MCF 10A (cell line): ENCODE results near the gene INO80D. TPM values are rescaled to one million over a fixed set of nuclear protein-coding genes. Genes with fewer than 3 reads are reported as not detected.

Source experiments
- BruUV-seq: library from RNA; stranded (reverse); fragments of 400-500 nt; replicated peaks from 2 replicates; lab custom pipeline; 2021; lab: Mats Ljungman, UMichigan
- CTCF ChIA-PET: fragments of 300-600 bp; sonication (Branson Sonifier 250); formaldehyde crosslinking; extraction: SDS; loops from one replicate; lab custom pipeline; 2021; ENCODE audit warnings: antibody characterized with exemption, inconsistent platforms; lab: Yijun Ruan, JAX
- POLR2A ChIA-PET: fragments of 300-600, 350-650 bp; sonication (Branson Sonifier 250); formaldehyde crosslinking; extraction: SDS; loops from one replicate; lab custom pipeline; 2020; ENCODE audit warnings: antibody characterized with exemption, inconsistent platforms; lab: Yijun Ruan, JAX
- DNase-seq: peaks from one replicate; pipeline ENCODE4 v3.0.0-alpha.2; 2018; ENCODE audit not compliant: unreplicated experiment
- H3K27ac Mint-ChIP-seq: one replicate; pipeline ENCODE4 v1.8.0; 2022; ENCODE audit warnings: mild to moderate bottlenecking, low read depth, mixed read lengths; ENCODE audit not compliant: unreplicated experiment
- H3K27me3 Mint-ChIP-seq: one replicate; pipeline ENCODE4 v1.8.0; 2022; ENCODE audit warnings: mixed read lengths; ENCODE audit not compliant: insufficient read depth, unreplicated experiment
- H3K36me3 Mint-ChIP-seq: one replicate; pipeline ENCODE4 v1.8.0; 2022; ENCODE audit warnings: mild to moderate bottlenecking, moderate library complexity, mixed read lengths; ENCODE audit not compliant: insufficient read depth, unreplicated experiment
- H3K4me1 Mint-ChIP-seq: one replicate; pipeline ENCODE4 v1.8.0; 2022; ENCODE audit warnings: mixed read lengths; ENCODE audit not compliant: insufficient read depth, unreplicated experiment
- H3K4me3 Mint-ChIP-seq: one replicate; pipeline ENCODE4 v1.8.0; 2022; ENCODE audit warnings: mild to moderate bottlenecking, moderate library complexity, mixed read lengths; ENCODE audit not compliant: unreplicated experiment
- H3K9me3 Mint-ChIP-seq: one replicate; pipeline ENCODE4 v1.8.0; 2022; ENCODE audit warnings: mixed read lengths; ENCODE audit not compliant: unreplicated experiment
- CTCF ChIP-seq: fragments of 200-600 bp; IDR thresholded peaks from one replicate; pipeline ENCODE4 v1.8.0; 2022; ENCODE audit warnings: antibody characterized with exemption, mild to moderate bottlenecking; ENCODE audit not compliant: unreplicated experiment
- intact Hi-C: fragments of 100-400 bp; cut with micrococcal nuclease; formaldehyde crosslinking; loops from 2 replicates; pipeline ENCODE4 v1.14.1; 2022
- total RNA-seq: library from RNA; stranded (reverse); gene quantifications from 2 replicates; pipeline ENCODE4 v1.2.3, GENCODE V29; 2022

INO80D gene
- total RNA-seq, 1 experiment from 2014 or later: 21.6 TPM

GRCh38 chr2:206004004-206004693 lies 81.8 kb downstream of the INO80D start:
- Mint-ChIP-seq H3K9me3 (no peaks in the 10 kb centered on the region), H3K36me3 (peaks cover 50% of the 10 kb centered on the region), H3K27ac (no peak overlapping the region), H3K4me3 (no peak overlapping the region), H3K4me1 (peaks cover 1% of the 10 kb centered on the region), H3K27me3 (no peaks in the 10 kb centered on the region)
- intact Hi-C loops: loop anchor here (10.0 kb wide), 1 partner anchor 151 kb away; the partner anchor contains the start of genes EEF1B2 and NDUFS1
- POLR2A ChIA-PET: no interaction called here
- peak; percentile 42 for DNase-seq
- TF ChIP-seq CTCF: peak; percentile 20
- CTCF ChIA-PET: interaction anchor here (0.6 kb wide), 1 partner anchor 28 kb away, joined by 3 read pairs; no protein-coding TSS in a partner anchor
- no TSS peak for BruUV-seq

- intact Hi-C loops: loop anchor here (10.0 kb wide), 1 partner anchor 152 kb away; the partner anchor contains the start of genes EEF1B2 and NDUFS1
- Mint-ChIP-seq H3K36me3 (peaks cover 53% of the 10 kb centered on the region), H3K27ac (no peak overlapping the region), H3K27me3 (no peaks in the 10 kb centered on the region), H3K4me1 (peaks cover 6% of the 10 kb centered on the region), H3K9me3 (no peaks in the 10 kb centered on the region), H3K4me3 (no peak overlapping the region)
- CTCF ChIA-PET: interaction anchor here (0.8 to 1.2 kb wide), 2 partner anchors 11 to 54 kb away, joined by 3 to 4 read pairs; no protein-coding TSS in a partner anchor
- POLR2A ChIA-PET: interaction anchor here (1.6 kb wide), 1 partner anchor 10 kb away, joined by 4 read pairs; no protein-coding TSS in a partner anchor
- no peak for TF ChIP-seq CTCF
- BruUV-seq: no TSS peak
- no peak for DNase-seq
Measured at GRCh38 chr2:206002440-206002839, 83.5 kb downstream of the INO80D start.

- H3K4me1 Mint-ChIP-seq: peaks cover 6% of the 10 kb centered on the region
- ChIA-PET POLR2A (interaction anchor here (0.6 to 1.6 kb wide), 2 partner anchors 9 to 10 kb away, joined by 3 to 4 read pairs; no protein-coding TSS in a partner anchor), CTCF (interaction anchor here (0.8 to 1.2 kb wide), 2 partner anchors 11 to 54 kb away, joined by 3 to 4 read pairs; no protein-coding TSS in a partner anchor)
- DNase-seq: no peak
- H3K27ac Mint-ChIP-seq: no peak overlapping the region
- TF ChIP-seq CTCF: no peak
- no peak overlapping the region for H3K4me3 Mint-ChIP-seq
- H3K36me3 Mint-ChIP-seq: peaks cover 48% of the 10 kb centered on the region
- no TSS peak for BruUV-seq
- no peaks in the 10 kb centered on the region for H3K27me3 Mint-ChIP-seq
- no peaks in the 10 kb centered on the region for H3K9me3 Mint-ChIP-seq
- intact Hi-C loops: loop anchor here (10.0 kb wide), 1 partner anchor 153 kb away; the partner anchor contains the start of genes EEF1B2 and NDUFS1
Measured at GRCh38 chr2:206001912-206002311, 84.1 kb downstream of the INO80D start.

- no peaks in the 10 kb centered on the region for H3K27me3 Mint-ChIP-seq
- intact Hi-C loops: loop anchor here (10.0 kb wide), 1 partner anchor 154 kb away; the partner anchor contains the start of genes EEF1B2 and NDUFS1
- ChIA-PET CTCF (interaction anchor here (0.6 to 0.7 kb wide), 2 partner anchors 19 to 42 kb away, joined by 3 to 5 read pairs; no protein-coding TSS in a partner anchor), POLR2A (interaction anchor here (1.6 kb wide), 1 partner anchor 12 kb away, joined by 4 read pairs; no protein-coding TSS in a partner anchor)
- peaks cover 6% of the 10 kb centered on the region for H3K4me1 Mint-ChIP-seq
- no peak for TF ChIP-seq CTCF
- H3K9me3 Mint-ChIP-seq: no peaks in the 10 kb centered on the region
- H3K27ac Mint-ChIP-seq: no peak overlapping the region
- no peak for DNase-seq
- peaks cover 39% of the 10 kb centered on the region for H3K36me3 Mint-ChIP-seq
- H3K4me3 Mint-ChIP-seq: no peak overlapping the region
- no TSS peak for BruUV-seq
Measured at GRCh38 chr2:206000776-206001175, 85.2 kb downstream of the INO80D start.
